Endometrial microvascular endothelial cells (primary cell): ENCODE measurements around the gene PATE2. TPM values are rescaled to one million over a fixed set of nuclear protein-coding genes. Genes with fewer than 3 reads are reported as not detected.

ENCODE experiments used
- in situ Hi-C: cut with HindIII; loops from 2 replicates; pipeline ENCODE4 v1.10.0; 2017; ENCODE audit warnings: low sequenced_read_pairs, low pct_unique_long_range_greater_than_20kb; ENCODE audit errors: inconsistent ontology term
- total RNA-seq: library from RNA; depleted of rRNA; stranded (reverse); fragments of >200 nt; gene quantifications from one replicate; pipeline ENCODE4 v1.2.3, GENCODE V29; 2015; ENCODE audit errors: inconsistent ontology term

The PATE2 gene
- total RNA-seq, 1 donor from 2014 or later = not detected

- in situ Hi-C loops = no loop called here
These were observed 38.0 kb downstream of the PATE2 start for GRCh38 chr11:125740617-125741016.

- in situ Hi-C loops = no loop called here
These were observed 49.7 kb downstream of the PATE2 start for GRCh38 chr11:125728969-125729368.

Other genes with a start within 250 kb of the PATE2 start
- 154 TPM for gene EI24, start 209.4 kb downstream of the PATE2 start, total RNA-seq
- gene STT3A, start 186.0 kb downstream of the PATE2 start, total RNA-seq = 272 TPM
- 38.7 TPM for gene CHEK1, start 153.7 kb downstream of the PATE2 start, total RNA-seq
- gene ACRV1, start 98.0 kb downstream of the PATE2 start, total RNA-seq = not detected
- gene PATE1, start 32.5 kb downstream of the PATE2 start, total RNA-seq = not detected
- gene PATE3, start 9.3 kb upstream of the PATE2 start, total RNA-seq = not detected
- not detected for gene PATE4, start 54.5 kb upstream of the PATE2 start, total RNA-seq
- 12.4 TPM for gene HYLS1, start 108.8 kb upstream of the PATE2 start, total RNA-seq
- gene PUS3, start 124.4 kb upstream of the PATE2 start, total RNA-seq = 10.1 TPM
- not detected for gene DDX25, start 125.7 kb upstream of the PATE2 start, total RNA-seq
- gene VSIG10L2, start 167.2 kb upstream of the PATE2 start, total RNA-seq = not detected